HepG2 (cell line): ENCODE results near the gene FGD6. TPM values are rescaled to one million over a fixed set of nuclear protein-coding genes. Genes with fewer than 3 reads are reported as not detected.

Source experiments
- ATAC-seq: fragments of 200-7000 bp; cut with Tn5 transposase; 3 replicates; pipeline ENCODE4 v1.9.1; 2020; ENCODE audit warnings: mild to moderate bottlenecking, moderate library complexity
- BruUV-seq: library from RNA; stranded (reverse); fragments of 400-500 nt; replicated peaks from 2 replicates; lab custom pipeline; 2021; lab: Mats Ljungman, UMichigan
- CTCF ChIA-PET: fragments of 300-600 bp; formaldehyde crosslinking; extraction: SDS; loops from one replicate; lab custom pipeline; 2021; ENCODE audit warnings: low total read pairs, inconsistent platforms, low intra/inter-chr PET ratio; lab: Yijun Ruan, JAX
- POLR2A ChIA-PET: fragments of 350-600 bp; sonication (Branson Sonifier 250); formaldehyde crosslinking; loops from one replicate; lab custom pipeline; 2020; ENCODE audit warnings: antibody characterized with exemption, inconsistent platforms; lab: Yijun Ruan, JAX
- DNase-seq: peaks from one replicate; pipeline ENCODE4 v3.0.0-alpha.2; 2015; ENCODE audit warnings: low spot score
- FAIRE-seq: peaks from 3 replicates; lab custom pipeline; 2011; peaks lifted over from hg19 to GRCh38; lab: Jason Lieb, UNC
- H2AFZ ChIP-seq: one replicate; pipeline ENCODE4 v1.6.1; 2011; ENCODE audit warnings: low read length, inconsistent platforms
- H3K27ac ChIP-seq: fragments of 300-600 bp; 3 replicates; pipeline ENCODE4 v1.8.0; 2011; ENCODE audit warnings: mixed run types, mild to moderate bottlenecking, mixed read lengths, low read length, inconsistent platforms; ENCODE audit not compliant: insufficient read depth; ENCODE audit errors: extremely low read length
- H3K27me3 ChIP-seq, 2 experiments: fragments of 200-600 bp in 1 of 2; 2 replicates in 1 of 2; 3 replicates in 1 of 2; pipeline versions ENCODE4 v1.6.0 to v1.8.0; 2011; ENCODE audit warnings: low read length in 2 of 2, mild to moderate bottlenecking in 2 of 2, moderate library complexity in 2 of 2, inconsistent platforms in 1 of 2; ENCODE audit not compliant: insufficient read depth in 2 of 2, control insufficient read depth in 1 of 2
- H3K36me3 ChIP-seq, 2 experiments: fragments of 200-600 bp in 1 of 2; replicated peaks in 1 of 2; 2 replicates in 1 of 2; 3 replicates in 1 of 2; pipeline versions ENCODE4 v1.5.1 to v1.8.0; 2011; ENCODE audit warnings: low read length in 2 of 2, inconsistent platforms in 1 of 2; ENCODE audit not compliant: insufficient read depth in 2 of 2, control insufficient read depth in 1 of 2
- H3K4me1 ChIP-seq: 2 replicates; pipeline ENCODE4 v1.5.1; 2012; ENCODE audit warnings: low read length, inconsistent platforms; ENCODE audit not compliant: insufficient read depth
- H3K4me2 ChIP-seq: 2 replicates; pipeline ENCODE4 v1.6.0; 2011; ENCODE audit warnings: low read depth, low read length, inconsistent platforms
- H3K4me3 ChIP-seq, 3 experiments: fragments of 200-600 bp in 1 of 3; sonication (generic), shearing (Covaris generic) in 1 of 3; replicated peaks in 1 of 3; 2 replicates each; pipeline ENCODE4 v1.5.1; 2011 to 2016; ENCODE audit warnings: low read length in 3 of 3, inconsistent platforms in 2 of 3, low read depth in 2 of 3, mild to moderate bottlenecking in 2 of 3, control low read depth in 1 of 3, mixed read lengths in 1 of 3; ENCODE audit not compliant: insufficient read depth in 1 of 3
- H3K79me2 ChIP-seq: one replicate; pipeline ENCODE4 v1.6.1; 2011; ENCODE audit warnings: low read length, inconsistent platforms; ENCODE audit not compliant: insufficient read depth
- H3K9ac ChIP-seq: 2 replicates; pipeline ENCODE4 v1.6.0; 2011; ENCODE audit warnings: mild to moderate bottlenecking, low read depth, low read length, inconsistent platforms; ENCODE audit not compliant: insufficient read depth
- H3K9me3 ChIP-seq: 2 replicates; pipeline ENCODE4 v1.5.1; 2012; ENCODE audit warnings: mild to moderate bottlenecking, low read length
- H4K20me1 ChIP-seq: 2 replicates; pipeline ENCODE4 v1.6.0; 2011; ENCODE audit warnings: inconsistent platforms, mild to moderate bottlenecking, low read length, moderate library complexity; ENCODE audit not compliant: insufficient read depth
- ARID3A ChIP-seq: IDR thresholded peaks from 2 replicates; pipeline ENCODE4 v1.6.1; 2012; ENCODE audit warnings: low read depth, low read length, improper control_type of control experiment
- ETV5 ChIP-seq: IDR thresholded peaks from 2 replicates; pipeline ENCODE4 v1.6.1; 2018; ENCODE audit warnings: missing biosample characterization, missing genetic modification reagents, inconsistent platforms, borderline replicate concordance
- FOSL2 ChIP-seq: sonication (generic); formaldehyde crosslinking; IDR thresholded peaks from 2 replicates; pipeline ENCODE4 v1.4.0; 2020; ENCODE audit warnings: missing genetic modification reagents
- GATAD2A ChIP-seq: IDR thresholded peaks from 2 replicates; pipeline ENCODE4 v1.6.1; 2016
- KAT2B ChIP-seq: fragments of 150-350 bp; IDR thresholded peaks from 2 replicates; pipeline ENCODE4 v1.6.1; 2014; ENCODE audit warnings: low read depth, low read length, borderline replicate concordance
- MAZ ChIP-seq, 2 experiments: sonication (generic) in 1 of 2; formaldehyde crosslinking in 1 of 2; IDR thresholded peaks; 2 replicates each; pipeline versions ENCODE4 v1.5.0 to v1.6.1; 2012 to 2020; ENCODE audit warnings: low read depth in 2 of 2, mild to moderate bottlenecking in 2 of 2, borderline replicate concordance in 1 of 2, improper control_type of control experiment in 1 of 2, low read length in 1 of 2, missing genetic modification reagents in 1 of 2, moderate library complexity in 1 of 2
- NCOA2 ChIP-seq: sonication (generic); formaldehyde crosslinking; IDR thresholded peaks from 2 replicates; pipeline ENCODE4 v1.8.0; 2022; ENCODE audit warnings: inconsistent platforms
- PAX8 ChIP-seq: sonication (generic); formaldehyde crosslinking; IDR thresholded peaks from 2 replicates; pipeline ENCODE4 v1.8.0; 2022; ENCODE audit warnings: mild to moderate bottlenecking, missing genetic modification reagents, borderline replicate concordance
- RAD21 ChIP-seq: fragments of 450-650 bp; formaldehyde crosslinking; IDR thresholded peaks from 2 replicates; pipeline ENCODE4 v1.5.0; 2020; ENCODE audit warnings: mild to moderate bottlenecking
- SAP130 ChIP-seq: IDR thresholded peaks from 2 replicates; pipeline ENCODE4 v1.6.1; 2016; ENCODE audit warnings: low read depth
- TAF15 ChIP-seq: fragments of 200-400 bp; formaldehyde crosslinking; IDR thresholded peaks from one replicate; pipeline ENCODE4 v1.6.1; 2018; ENCODE audit warnings: mild to moderate bottlenecking, low read depth, low read length; ENCODE audit not compliant: poor library complexity, severe bottlenecking
- TOPORS ChIP-seq: sonication (generic); formaldehyde crosslinking; IDR thresholded peaks from 2 replicates; pipeline ENCODE4 v1.8.0; 2023; ENCODE audit warnings: mild to moderate bottlenecking, missing genetic modification reagents
- ZBTB8A ChIP-seq: sonication (generic); formaldehyde crosslinking; IDR thresholded peaks from 2 replicates; pipeline ENCODE4 v1.4.0; 2020; ENCODE audit warnings: mild to moderate bottlenecking, low read depth, missing genetic modification reagents, borderline replicate concordance
- ZNF251 ChIP-seq: sonication (generic); formaldehyde crosslinking; IDR thresholded peaks from 2 replicates; pipeline ENCODE4 v1.9.0; 2021; ENCODE audit warnings: mild to moderate bottlenecking, missing genetic modification reagents
- ZNF33A ChIP-seq: sonication (generic); formaldehyde crosslinking; IDR thresholded peaks from 2 replicates; pipeline ENCODE4 v1.5.1; 2020; ENCODE audit warnings: missing genetic modification reagents, mild to moderate bottlenecking, moderate library complexity, borderline replicate concordance
- ZNF652 ChIP-seq: IDR thresholded peaks from 2 replicates; pipeline ENCODE4 v1.6.1; 2016; ENCODE audit warnings: low read depth, borderline replicate concordance
- WGBS: methylation state at CpG from one replicate; pipeline ENCODE4 v1.1.6; 2017; ENCODE audit warnings: low lambda C conversion rate; 5-methylcytosine and 5-hydroxymethylcytosine counted together
- in situ Hi-C: cut with HindIII; loops from 2 replicates; pipeline ENCODE4 v1.10.0; 2017; ENCODE audit warnings: low pct_unique_long_range_greater_than_20kb; ENCODE audit not compliant: extremely low pct_ligation_motif_present
- intact Hi-C: fragments of 100-400 bp; cut with micrococcal nuclease; formaldehyde crosslinking; loops from one replicate; pipeline ENCODE4 v1.10.0; 2022; ENCODE audit not compliant: unreplicated experiment
- polyA plus RNA-seq, 8 experiments: library from polyadenylated mRNA; depleted of rRNA in 3 of 8; stranded (reverse) in 7 of 8; unstranded in 1 of 8; fragments of >200 nt; fragmentation: Illumina TruSeq in 4 of 8; extraction: Trizol in 4 of 8; gene quantifications; 2 replicates each; pipeline versions ENCODE4 v1.2.1 to v1.2.3, GENCODE V29; 2011 to 2016; ENCODE audit warnings: low read depth in 4 of 8, missing spikeins in 1 of 8, mixed read lengths in 1 of 8; ENCODE audit not compliant: insufficient read depth in 1 of 8
- total RNA-seq, 5 experiments: library from RNA; depleted of rRNA; stranded (reverse); fragments of >200 nt; fragmentation: Illumina TruSeq; extraction: Trizol; gene quantifications; 2 replicates each; pipeline ENCODE4 v1.2.3, GENCODE V29; 2016; ENCODE audit warnings: low read depth in 1 of 5
- TF ChIP-seq, protein P1 (sequence below), 2 experiments: fragments of 450-650 bp in 1 of 2; sonication (generic) in 1 of 2; formaldehyde crosslinking; IDR thresholded peaks; 2 replicates each; pipeline versions ENCODE4 v1.5.0 to v1.8.0; 2020 to 2022; ENCODE audit warnings: mild to moderate bottlenecking in 1 of 2, missing genetic modification reagents in 1 of 2
- TF ChIP-seq, protein P2 (sequence below): sonication (generic); formaldehyde crosslinking; IDR thresholded peaks from 2 replicates; pipeline ENCODE4 v1.5.0; 2020; ENCODE audit warnings: mild to moderate bottlenecking, missing genetic modification reagents

The FGD6 gene
- total and polyA plus RNA-seq, 2 of the 13 experiments (the other 11 are each of a cell fraction or from before 2014, with no cell fraction given), result 2.2 to 4.3 TPM

DNA sequence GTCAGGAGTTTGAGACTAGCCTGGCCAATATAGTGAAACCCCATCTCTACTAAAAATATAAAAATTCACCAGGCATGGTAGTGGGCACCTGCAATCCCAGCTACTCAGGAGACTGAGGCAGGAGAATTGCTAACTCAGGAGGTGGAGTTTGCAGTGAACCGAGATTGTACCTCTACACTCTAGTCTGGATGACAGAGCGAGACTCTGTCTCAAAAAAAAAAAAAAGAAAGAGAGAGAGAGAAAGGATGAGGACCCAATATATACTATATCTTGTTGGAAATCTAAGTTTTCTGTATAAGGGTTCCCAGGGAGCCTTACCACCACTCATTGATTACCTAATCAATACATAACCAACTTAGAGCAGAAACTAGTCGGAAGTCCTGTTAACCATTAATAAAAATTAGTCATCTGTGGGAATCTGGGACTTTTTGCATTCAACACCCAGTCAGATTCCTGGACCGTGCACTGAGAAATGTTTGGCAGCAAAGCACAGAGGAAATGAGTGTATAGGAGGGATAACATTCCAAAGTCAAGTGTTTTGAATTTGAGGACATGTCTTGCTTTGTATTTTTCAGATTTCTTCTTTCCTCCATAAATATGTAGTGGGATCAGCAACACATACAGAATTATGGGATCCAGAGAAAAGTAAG lies 99.0 kb downstream of the FGD6 start (continued):
- peak; percentile 25; the same call in 1 of the 2 replicates for TF ChIP-seq ARID3A
- no peak for TF ChIP-seq ZNF251
- peak; percentile 34 for TF ChIP-seq NCOA2 (CRISPR knock-in tag)
- peak; percentile 53 for TF ChIP-seq GATAD2A (CRISPR knock-in tag)
- TF ChIP-seq KAT2B, result peak; percentile 87
- TF ChIP-seq SAP130 (CRISPR knock-in tag), result 0 out of 2 replicates have a peak, but pooled peaks have one; percentile 13
- no peak for TF ChIP-seq PAX8
- TF ChIP-seq ETV5 (CRISPR knock-in tag), result peak; percentile 52; the same call in 1 of the 2 replicates
- peak; percentile 57 for TF ChIP-seq FOSL2 (CRISPR knock-in tag)

- Histone ChIP-seq H3K27me3 (no peaks in the 10 kb centered on the region), H3K4me3 (no peak overlapping the region), H4K20me1 (no peaks in the 10 kb centered on the region), H3K9me3 (no peaks in the 10 kb centered on the region), H3K36me3 (peaks cover 0 to 1% of the 10 kb centered on the region in 2 experiments; a peak in 1 of 5 replicates), H2AFZ (no peak overlapping the region), H3K27ac (no peak overlapping the region), H3K9ac (no peak overlapping the region), H3K4me1 (peaks cover 15% of the 10 kb centered on the region), H3K4me2 (no peak overlapping the region), H3K79me2 (no peaks in the 10 kb centered on the region)
- ChIA-PET CTCF (interaction anchor here (1.8 to 4.3 kb wide), 3 partner anchors 100 to 417 kb away, joined by 7 to 50 read pairs (median 12); partner anchors contain the start of genes FGD6 and VEZT), POLR2A (interaction anchor here (1.5 to 1.6 kb wide), 2 partner anchors 100 to 219 kb away, joined by 5 to 6 read pairs; partner anchors contain the start of genes FGD6 and VEZT)
- in situ Hi-C loops (loop anchor here (5.0 to 25.0 kb wide), 2 partner anchors 220 to 420 kb away; no protein-coding TSS in a partner anchor), intact Hi-C loops (loop anchor here (1.0 kb wide), 3 partner anchors 100 to 417 kb away; partner anchors contain the start of genes FGD6 and VEZT)
- 75% methylated on average over 2 of the region's 2 CpGs for WGBS
- no TSS peak for BruUV-seq
- peak; percentile 86 for ATAC-seq
- peak; percentile 70 for DNase-seq
- peak; percentile 68 for FAIRE-seq
- TF ChIP-seq, protein P1, sequence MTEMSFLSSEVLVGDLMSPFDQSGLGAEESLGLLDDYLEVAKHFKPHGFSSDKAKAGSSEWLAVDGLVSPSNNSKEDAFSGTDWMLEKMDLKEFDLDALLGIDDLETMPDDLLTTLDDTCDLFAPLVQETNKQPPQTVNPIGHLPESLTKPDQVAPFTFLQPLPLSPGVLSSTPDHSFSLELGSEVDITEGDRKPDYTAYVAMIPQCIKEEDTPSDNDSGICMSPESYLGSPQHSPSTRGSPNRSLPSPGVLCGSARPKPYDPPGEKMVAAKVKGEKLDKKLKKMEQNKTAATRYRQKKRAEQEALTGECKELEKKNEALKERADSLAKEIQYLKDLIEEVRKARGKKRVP (CRISPR knock-in tag; IDR thresholded peaks at IDR 0.05), result no peak
- TF ChIP-seq, protein P2, sequence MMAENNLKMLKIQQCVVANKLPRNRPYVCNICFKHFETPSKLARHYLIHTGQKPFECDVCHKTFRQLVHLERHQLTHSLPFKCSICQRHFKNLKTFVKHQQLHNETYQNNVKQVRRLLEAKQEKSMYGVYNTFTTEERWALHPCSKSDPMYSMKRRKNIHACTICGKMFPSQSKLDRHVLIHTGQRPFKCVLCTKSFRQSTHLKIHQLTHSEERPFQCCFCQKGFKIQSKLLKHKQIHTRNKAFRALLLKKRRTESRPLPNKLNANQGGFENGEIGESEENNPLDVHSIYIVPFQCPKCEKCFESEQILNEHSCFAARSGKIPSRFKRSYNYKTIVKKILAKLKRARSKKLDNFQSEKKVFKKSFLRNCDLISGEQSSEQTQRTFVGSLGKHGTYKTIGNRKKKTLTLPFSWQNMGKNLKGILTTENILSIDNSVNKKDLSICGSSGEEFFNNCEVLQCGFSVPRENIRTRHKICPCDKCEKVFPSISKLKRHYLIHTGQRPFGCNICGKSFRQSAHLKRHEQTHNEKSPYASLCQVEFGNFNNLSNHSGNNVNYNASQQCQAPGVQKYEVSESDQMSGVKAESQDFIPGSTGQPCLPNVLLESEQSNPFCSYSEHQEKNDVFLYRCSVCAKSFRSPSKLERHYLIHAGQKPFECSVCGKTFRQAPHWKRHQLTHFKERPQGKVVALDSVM, result no peak
- TF ChIP-seq RAD21 (peak; percentile 77; the same call in 1 of the 2 replicates), ZNF652 (CRISPR knock-in tag) (0 out of 2 replicates have a peak, but pooled peaks have one; percentile 26), MAZ (IDR thresholded peaks at IDR 0.05; ENCODE audit: borderline replicate concordance, low read depth, low read length) (no peak), MAZ (CRISPR knock-in tag; IDR thresholded peaks at IDR 0.05; ENCODE audit: low read depth) (0 out of 2 replicates have a peak, but pooled peaks have one; percentile 36), ZNF33A (CRISPR knock-in tag) (no peak), TAF15 (no peak), TOPORS (CRISPR knock-in tag) (no peak), ZBTB8A (CRISPR knock-in tag) (no peak)
Measured at GRCh38 chr12:95117178-95117599, 100.1 kb downstream of the FGD6 start.
